T-helper 1 cell (primary cell): ENCODE measurements around the gene GABBR1.
"Not testable (repeated sequence)": the region's sequence is repeated elsewhere in the genome, so short reads cannot be mapped to it uniquely, and the experiment has no call there.

Experiments
- DNase-seq, 5 donors: peaks; one replicate each; pipeline ENCODE4 v3.0.0-alpha.2; 2012 to 2020
- total RNA-seq, 4 donors: gene quantifications; one replicate each; lab custom pipeline; 2026; lab: John Stamatoyannopoulos, UW

Gene GABBR1
- total RNA-seq, result 49.0 to 75.2 (median 62.3) reads per million in 4 donors

GRCh38 chr6:29632789-29633533 is at the start of gene GABBR1:
Gene GABBR1 (minus strand): TSS chr6:29633183. CDS start chr6:29632385, 798 bp downstream.
- peak; percentile 63 to 72 (median 68) for DNase-seq

DNA sequence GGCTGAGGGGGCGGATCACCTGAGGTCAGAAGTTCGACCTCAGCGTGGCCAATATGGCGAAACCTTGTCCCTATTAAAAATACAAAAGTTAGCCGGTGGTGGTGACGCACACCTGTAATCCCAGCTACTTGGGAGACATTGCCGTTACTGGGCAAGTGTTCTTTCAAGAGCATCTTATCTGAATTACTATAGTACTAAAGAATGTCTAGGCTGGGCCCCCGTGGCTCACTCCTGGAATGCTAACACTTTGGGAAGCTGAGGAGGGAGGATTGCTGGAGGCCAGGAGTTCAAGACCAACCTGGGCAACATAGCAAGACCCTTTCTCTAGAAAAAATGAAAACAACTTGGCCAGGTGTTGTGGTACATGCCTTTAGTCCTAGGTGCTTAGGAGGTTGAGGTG is 48.8 kb upstream of the GABBR1 start:
- DNase-seq, result no peak

DNA sequence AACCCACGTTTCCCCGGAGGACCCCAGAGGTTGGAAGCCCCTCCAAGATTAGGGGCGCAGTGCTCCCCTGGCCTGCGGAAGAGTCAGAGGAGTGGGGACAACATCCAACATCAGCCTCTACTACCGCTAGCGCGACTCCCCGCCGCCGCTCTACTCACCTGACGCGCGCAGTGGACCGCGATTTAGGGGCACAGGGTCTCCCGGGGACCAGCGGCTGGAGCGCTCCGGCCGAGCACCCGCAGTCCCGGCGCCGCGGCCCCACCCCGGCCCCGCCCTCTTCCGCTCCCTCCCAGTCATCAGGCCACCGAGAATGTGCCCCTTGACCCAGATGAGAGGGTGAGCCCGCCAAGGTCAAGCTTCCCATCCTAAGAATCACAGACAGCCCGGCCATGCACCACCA is 47.9 kb upstream of the GABBR1 start, which contains the start of gene ZFP57:
ZFP57 (minus strand) TSS at position 249 of the 400 bp plus-strand sequence. CDS start 4,149 bp downstream, outside the sequence.
- no peak for DNase-seq

- no peak for DNase-seq
Observed at GRCh38 chr6:29680416-29680815, 47.4 kb upstream of the GABBR1 start.

DNA sequence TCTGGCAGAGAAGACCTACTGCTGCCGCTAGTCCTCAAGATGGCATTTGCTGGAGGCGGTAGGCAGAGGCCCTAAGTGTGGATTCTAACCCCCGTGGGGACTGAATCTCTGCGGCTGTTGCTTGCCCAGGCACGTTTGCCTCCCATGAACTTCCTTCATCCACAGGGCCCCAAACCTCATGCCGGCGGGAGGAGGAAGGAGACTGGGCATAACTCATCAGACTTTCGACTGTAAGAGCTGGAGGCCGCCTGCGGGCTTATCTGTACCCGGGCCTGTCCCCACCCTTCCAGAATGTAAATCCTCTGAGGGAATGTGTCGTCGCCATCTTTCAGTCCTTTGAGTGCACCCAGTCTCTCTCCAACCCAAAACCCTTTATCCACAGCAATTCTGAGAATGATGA is 47.0 kb upstream of the GABBR1 start:
- no peak for DNase-seq

GRCh38 chr6:29678114-29678513 is 45.1 kb upstream of the GABBR1 start:
- DNase-seq, result no peak

DNA sequence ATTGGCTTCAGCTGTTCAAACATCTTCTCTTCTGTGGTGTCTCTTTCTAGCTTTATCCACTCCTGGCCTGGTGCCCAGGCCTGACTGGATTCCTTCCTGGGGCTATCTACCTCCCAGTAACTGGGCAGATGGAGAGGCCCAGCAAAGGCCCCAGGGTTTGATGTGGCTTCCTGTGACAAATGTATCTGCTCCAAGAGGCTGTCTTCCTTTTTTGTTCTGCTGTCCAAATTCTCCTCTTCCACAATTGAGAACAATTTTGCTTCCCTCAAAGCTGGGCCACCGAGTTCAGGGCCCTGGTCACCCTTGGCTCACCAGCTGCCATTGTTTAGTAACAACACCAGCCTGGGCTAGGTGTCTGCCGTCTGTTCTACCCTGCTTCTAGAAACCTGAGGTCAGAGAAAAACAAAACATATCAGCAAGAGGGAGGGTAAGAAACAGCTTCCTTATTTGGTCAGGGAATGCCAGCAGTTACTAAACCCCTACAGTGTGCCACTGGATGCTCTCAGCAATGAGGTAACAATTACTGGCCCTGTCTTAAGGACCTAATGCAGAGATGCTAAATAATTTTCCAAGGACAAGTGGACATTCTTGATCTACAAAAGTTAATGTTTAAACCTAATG is 44.1 kb upstream of the GABBR1 start:
- no peak for DNase-seq

- DNase-seq, result no peak
Observed at GRCh38 chr6:29675561-29675960, 42.6 kb upstream of the GABBR1 start.

GRCh38 chr6:29674008-29674407 is 41.0 kb upstream of the GABBR1 start:
- no peak for DNase-seq

DNA sequence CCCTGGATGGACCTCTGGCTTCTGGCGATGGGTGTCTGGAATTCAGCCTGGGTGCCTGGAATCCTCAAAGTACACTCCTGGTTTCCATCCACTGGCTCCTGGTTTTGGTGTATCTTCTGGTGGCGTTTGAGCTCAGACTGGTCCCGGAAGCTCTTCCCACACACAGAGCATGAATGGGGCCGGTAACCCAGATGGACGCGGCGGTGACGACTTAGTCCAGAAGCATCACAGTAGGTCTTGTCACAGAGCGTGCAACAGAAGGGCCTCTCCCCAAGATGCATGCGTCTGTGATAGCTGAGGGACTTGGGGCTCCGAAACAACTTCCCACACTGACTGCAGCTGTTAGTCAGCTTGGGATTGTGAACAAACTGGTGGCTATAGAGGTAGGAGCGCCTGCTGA is 40.2 kb upstream of the GABBR1 start:
- DNase-seq, result no peak

DNA sequence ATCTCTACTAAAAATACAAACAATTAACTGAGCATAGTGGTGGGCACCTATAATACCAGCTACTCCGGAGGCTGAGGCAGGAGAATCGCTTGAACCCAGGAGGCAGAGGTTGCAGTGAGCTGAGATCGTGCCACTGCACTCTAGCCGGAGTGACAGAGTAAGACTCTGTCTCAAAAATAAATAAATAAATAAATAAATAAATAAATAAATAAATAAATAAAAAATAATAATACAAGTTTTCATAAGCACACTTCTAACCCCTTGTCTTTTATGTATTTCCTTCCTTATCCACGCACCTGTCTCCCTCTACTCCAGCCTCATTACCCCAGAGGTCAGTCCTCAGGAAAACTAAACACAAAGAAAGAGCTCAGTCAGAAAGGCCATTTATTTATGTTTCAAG is 39.1 kb upstream of the GABBR1 start:
- not testable (repeated sequence) for DNase-seq

- DNase-seq, result no peak
Observed at GRCh38 chr6:29671026-29671425, 38.0 kb upstream of the GABBR1 start.

DNA sequence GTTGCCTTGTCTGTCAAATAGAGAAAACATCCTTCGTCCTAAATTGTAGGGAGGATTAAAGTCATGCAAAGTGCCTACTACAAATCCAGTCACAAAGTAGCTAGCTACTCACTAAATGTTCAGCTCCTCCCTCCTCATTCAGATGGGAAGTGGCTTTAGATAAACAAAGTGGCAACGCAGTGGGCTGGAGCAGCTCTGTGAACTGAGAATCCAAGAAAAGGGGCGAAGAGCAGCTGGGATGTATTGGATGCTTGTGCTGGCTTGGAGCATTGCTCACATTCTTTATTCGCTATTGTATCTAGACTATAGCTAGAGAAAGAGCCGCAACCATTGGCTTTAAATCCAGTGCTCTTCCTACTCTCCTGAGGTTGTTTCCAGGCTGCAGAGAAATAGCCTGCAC is 34.2 kb upstream of the GABBR1 start:
- no peak for DNase-seq

- DNase-seq, result no peak
Observed at GRCh38 chr6:29666826-29667130, 33.8 kb upstream of the GABBR1 start.

DNA sequence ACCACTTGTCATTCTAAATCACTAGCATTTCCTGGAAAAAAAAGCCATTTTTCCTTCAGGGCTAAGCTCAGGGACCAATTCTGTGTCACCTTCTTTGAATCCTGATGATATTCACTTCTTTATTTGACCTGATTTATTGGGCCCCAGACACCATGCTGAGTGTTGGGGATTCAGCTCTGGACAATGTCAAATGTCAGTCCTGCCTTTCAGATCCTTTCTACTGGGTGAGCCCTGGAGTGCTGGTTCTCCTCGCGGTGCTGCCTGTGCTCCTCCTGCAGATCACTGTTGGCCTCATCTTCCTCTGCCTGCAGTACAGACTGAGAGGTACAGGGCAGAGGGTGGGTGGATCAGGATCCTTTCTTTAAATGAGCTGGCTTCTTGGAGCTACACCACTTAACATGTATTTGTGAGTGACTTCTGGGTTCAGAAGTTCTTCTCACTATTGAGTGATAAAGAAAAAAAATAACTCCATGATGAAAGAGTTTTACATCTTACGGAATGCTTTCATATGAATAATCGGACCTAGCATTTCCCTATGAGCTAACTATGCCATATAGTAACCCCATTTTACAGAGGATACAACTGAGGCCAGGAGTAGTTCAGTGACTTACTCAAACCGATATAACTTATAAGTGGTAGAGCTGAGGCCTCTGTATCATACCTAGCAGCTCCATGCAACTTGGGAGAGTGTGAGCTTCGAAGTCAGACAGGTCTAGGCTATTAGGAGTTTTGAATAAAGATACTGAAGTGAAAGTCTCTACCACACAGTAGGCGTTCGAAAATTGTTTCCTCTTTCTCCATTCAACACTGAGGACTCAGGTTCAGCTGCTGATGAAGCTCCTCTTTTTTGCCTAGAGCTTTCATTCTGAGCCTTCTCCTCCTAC is 33.2 kb upstream of the GABBR1 start:
- no peak for DNase-seq

GRCh38 chr6:29663300-29664042 is 30.5 kb upstream of the GABBR1 start:
- DNase-seq, result no peak

DNA sequence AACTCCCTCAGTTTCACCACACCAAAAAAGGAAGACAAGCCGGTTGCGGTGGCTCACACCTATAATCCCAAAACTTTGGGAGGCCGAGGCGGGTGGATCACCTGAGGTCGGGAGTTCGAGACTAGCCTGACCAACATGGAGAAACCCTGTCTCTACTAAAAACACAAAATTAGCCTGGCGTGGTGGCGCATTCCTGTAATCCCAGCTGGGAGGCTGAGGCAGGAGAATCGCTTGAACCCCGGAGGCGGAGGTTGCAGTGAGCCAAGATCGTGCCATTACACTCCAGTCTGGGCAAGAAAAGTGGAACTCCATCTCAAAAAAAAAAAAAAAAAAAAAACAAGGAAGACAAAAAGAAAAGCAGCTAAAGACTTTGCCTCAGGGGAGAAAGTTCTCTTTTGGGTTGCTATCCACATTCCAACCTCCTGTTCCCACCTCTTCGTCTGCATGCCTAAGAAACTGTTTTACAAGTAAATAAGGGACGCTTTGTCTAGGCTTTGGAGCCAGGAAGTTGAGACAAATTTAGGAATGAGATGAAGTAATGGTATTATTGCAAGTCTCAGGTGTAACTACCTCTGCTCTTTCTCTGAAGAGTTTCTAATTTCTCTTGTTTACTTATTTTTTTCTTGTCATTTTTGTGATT is 28.6 kb upstream of the GABBR1 start:
- DNase-seq, result not testable (repeated sequence)

- DNase-seq, result no peak
Observed at GRCh38 chr6:29661071-29661470, 28.1 kb upstream of the GABBR1 start.

GRCh38 chr6:29656798-29657197 is 23.8 kb upstream of the GABBR1 start, which contains the start of gene MOG:
Gene MOG (plus strand): TSS chr6:29657092. CDS start chr6:29657210, 118 bp downstream.
- no peak for DNase-seq

GRCh38 chr6:29656157-29656556 is 23.2 kb upstream of the GABBR1 start:
- DNase-seq, result no peak

GRCh38 chr6:29655658-29656057 is 22.7 kb upstream of the GABBR1 start:
- no peak for DNase-seq

- peak in 3 of 5 donors; percentile 37 to 62 (median 41) for DNase-seq
Observed at GRCh38 chr6:29653452-29654038, 20.6 kb upstream of the GABBR1 start.
